Transverse colon (tissue), 4 donors: ENCODE data around the gene STAG1. TPM values are rescaled to one million over a fixed set of nuclear protein-coding genes. Genes with fewer than 3 reads are reported as not detected.

ENCODE experiments used
- DNase-seq: peaks from one replicate; pipeline ENCODE4 v3.0.0-alpha.2; 2019
- H3K27ac ChIP-seq, 4 donors: fragments of 200-600 bp; sonication (generic); 2 replicates each; pipeline ENCODE4 v1.5.1; 2016 to 2018; ENCODE audit warnings: inconsistent platforms in 4 of 4
- H3K27me3 ChIP-seq: fragments of 200-600 bp; sonication (generic); 2 replicates; pipeline ENCODE4 v1.5.1; 2017; ENCODE audit warnings: inconsistent platforms
- H3K36me3 ChIP-seq, 4 donors: fragments of 200-600 bp; sonication (generic); 2 replicates each; pipeline ENCODE4 v1.5.1; 2017 to 2019; ENCODE audit warnings: inconsistent platforms in 4 of 4
- H3K4me1 ChIP-seq, 4 donors: fragments of 200-600 bp; sonication (generic); 2 replicates each; pipeline ENCODE4 v1.5.1; 2017 to 2020; ENCODE audit warnings: inconsistent platforms in 4 of 4
- H3K4me3 ChIP-seq, 4 donors: fragments of 200-600 bp; sonication (generic); 1 replicate in 1 of 4; 2 replicates in 3 of 4; pipeline versions ENCODE4 v1.5.1 to v1.6.1; 2017 to 2019; ENCODE audit warnings: inconsistent platforms in 4 of 4
- H3K9me3 ChIP-seq, 2 donors: fragments of 200-600 bp; sonication (generic); 2 replicates each; pipeline ENCODE4 v1.5.1; 2017 to 2019; ENCODE audit warnings: inconsistent platforms in 2 of 2
- EP300 ChIP-seq: sonication (generic); formaldehyde crosslinking; IDR thresholded peaks from one replicate; pipeline ENCODE4 v1.6.1; 2017; ENCODE audit warnings: antibody characterized with exemption, low read depth
- POLR2A ChIP-seq: fragments of 450-650 bp; IDR thresholded peaks from one replicate; pipeline ENCODE4 v1.6.1; 2016; ENCODE audit warnings: antibody characterized with exemption, mild to moderate bottlenecking, moderate library complexity
- POLR2AphosphoS5 ChIP-seq, 3 donors: sonication (generic); formaldehyde crosslinking; IDR thresholded peaks; one replicate each; pipeline ENCODE4 v1.6.1; 2016; ENCODE audit warnings: antibody characterized with exemption in 3 of 3
- WGBS, 2 donors: methylation state at CpG; one replicate each; pipeline ENCODE4 v1.1.5; 2018; ENCODE audit warnings: low coverage in 1 of 2; 5-methylcytosine and 5-hydroxymethylcytosine counted together
- in situ Hi-C, 4 donors: fragments of 200-750 bp; cut with MboI; loops; one replicate each; pipeline versions ENCODE4 v1.15.0 to v1.15.1; 2017; ENCODE audit warnings: low sequenced_read_pairs in 3 of 4, low pct_ligation_motif_present in 1 of 4, low pct_unique_long_range_greater_than_20kb in 1 of 4
- intact Hi-C: fragments of 100-400 bp; cut with DNase I; formaldehyde crosslinking; loops from one replicate; pipeline ENCODE4 v1.15.1; 2023; ENCODE audit warnings: low total_unique reads
- total RNA-seq, 4 donors: library from RNA; depleted of rRNA; stranded (reverse); fragments of >200 nt; gene quantifications; one replicate each; pipeline ENCODE4 v1.1.0, GENCODE V29; 2016
- TF ChIP-seq, protein P1 (sequence below), 5 experiments: fragments of 200-600 bp in 3 of 5; fragments of 450-650 bp in 2 of 5; sonication (generic) in 3 of 5; IDR thresholded peaks; 1 replicate in 2 of 5; 2 replicates in 3 of 5; pipeline ENCODE4 v1.5.1; 2016 to 2017; ENCODE audit warnings: antibody characterized with exemption in 5 of 5, inconsistent platforms in 3 of 5, mild to moderate bottlenecking in 2 of 5, moderate library complexity in 1 of 5

Gene STAG1
- total RNA-seq, 4 donors from 2014 or later, result 14.5 to 57.2 (median 42.2) TPM

DNA sequence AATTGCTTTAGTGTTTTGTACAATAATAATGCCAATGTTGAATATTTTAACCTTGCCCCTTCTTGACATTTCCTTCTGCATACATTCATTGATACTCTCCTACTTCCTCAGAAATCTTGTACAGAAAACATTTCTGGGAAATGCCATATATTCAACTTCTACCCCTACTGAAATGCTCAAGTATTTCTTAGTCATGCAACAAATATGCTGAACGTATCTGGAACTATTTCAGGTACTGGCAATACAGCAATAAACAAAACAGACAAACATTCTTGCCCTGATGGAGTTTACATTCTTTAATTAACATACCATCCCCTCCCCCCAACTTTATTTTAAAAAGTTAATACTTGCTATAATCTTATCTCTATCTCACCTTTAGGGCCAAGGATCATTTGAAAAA lies 147.2 kb downstream of the STAG1 start:
- Histone ChIP-seq H3K4me3 (no peak overlapping the region), H3K27ac (no peak overlapping the region), H3K27me3 (no peaks in the 10 kb centered on the region), H3K4me1 (no peaks in the 10 kb centered on the region), H3K9me3 (no peaks in the 10 kb centered on the region), H3K36me3 (peaks cover 0 to 12% (median 3%) of the 10 kb centered on the region in 4 donors)
- 58 to 63% methylated on average over 1 of the region's 1 CpG for WGBS, 2 donors
- TF ChIP-seq EP300 (no peak), POLR2A (no peak), POLR2AphosphoS5 (IDR thresholded peaks at IDR 0.05) (no peak)
- TF ChIP-seq, protein P1, sequence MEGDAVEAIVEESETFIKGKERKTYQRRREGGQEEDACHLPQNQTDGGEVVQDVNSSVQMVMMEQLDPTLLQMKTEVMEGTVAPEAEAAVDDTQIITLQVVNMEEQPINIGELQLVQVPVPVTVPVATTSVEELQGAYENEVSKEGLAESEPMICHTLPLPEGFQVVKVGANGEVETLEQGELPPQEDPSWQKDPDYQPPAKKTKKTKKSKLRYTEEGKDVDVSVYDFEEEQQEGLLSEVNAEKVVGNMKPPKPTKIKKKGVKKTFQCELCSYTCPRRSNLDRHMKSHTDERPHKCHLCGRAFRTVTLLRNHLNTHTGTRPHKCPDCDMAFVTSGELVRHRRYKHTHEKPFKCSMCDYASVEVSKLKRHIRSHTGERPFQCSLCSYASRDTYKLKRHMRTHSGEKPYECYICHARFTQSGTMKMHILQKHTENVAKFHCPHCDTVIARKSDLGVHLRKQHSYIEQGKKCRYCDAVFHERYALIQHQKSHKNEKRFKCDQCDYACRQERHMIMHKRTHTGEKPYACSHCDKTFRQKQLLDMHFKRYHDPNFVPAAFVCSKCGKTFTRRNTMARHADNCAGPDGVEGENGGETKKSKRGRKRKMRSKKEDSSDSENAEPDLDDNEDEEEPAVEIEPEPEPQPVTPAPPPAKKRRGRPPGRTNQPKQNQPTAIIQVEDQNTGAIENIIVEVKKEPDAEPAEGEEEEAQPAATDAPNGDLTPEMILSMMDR (IDR thresholded peaks at IDR 0.05), result no peak
- intact Hi-C loops, result no loop called here
- DNase-seq, result no peak
- in situ Hi-C loops, result no loop called here

DNA sequence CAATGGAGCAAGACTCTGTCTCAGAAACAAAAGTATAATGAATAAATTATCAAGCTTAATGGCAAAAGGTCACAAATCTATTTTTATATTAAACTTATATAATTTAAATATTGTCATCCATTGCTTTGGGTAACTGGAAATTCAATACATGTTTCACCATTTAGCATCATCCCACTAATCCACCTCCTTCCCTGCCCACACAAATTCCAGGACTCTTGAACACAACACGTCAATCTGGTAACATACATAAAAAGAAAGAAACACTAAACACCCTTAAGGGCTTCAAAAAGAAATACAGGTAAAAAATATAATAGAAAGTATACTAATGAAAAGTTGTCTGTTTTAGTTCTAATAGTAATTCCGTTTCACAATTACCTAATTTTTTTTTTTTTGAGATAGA lies 149.4 kb downstream of the STAG1 start:
- no peaks in the 10 kb centered on the region for H3K9me3 ChIP-seq
- H3K4me1 ChIP-seq, result no peaks in the 10 kb centered on the region
- H3K36me3 ChIP-seq, result peaks cover 0 to 12% (median 3%) of the 10 kb centered on the region in 4 donors
- TF ChIP-seq, protein P1 (IDR thresholded peaks at IDR 0.05), result no peak
- TF ChIP-seq POLR2AphosphoS5 (IDR thresholded peaks at IDR 0.05) (no peak), EP300 (no peak), POLR2A (no peak)
- H3K4me3 ChIP-seq, result no peak overlapping the region
- 90 to 94% methylated on average over 2 of the region's 2 CpGs for WGBS, 2 donors
- DNase-seq, result no peak
- no peaks in the 10 kb centered on the region for H3K27me3 ChIP-seq
- intact Hi-C loops, result no loop called here
- in situ Hi-C loops, result no loop called here
- no peak overlapping the region for H3K27ac ChIP-seq

- no peak for DNase-seq
- in situ Hi-C loops (no loop called here), intact Hi-C loops (no loop called here)
- Histone ChIP-seq H3K27ac (no peak overlapping the region), H3K4me1 (peaks cover 0 to 13% (median 2%) of the 10 kb centered on the region in 4 donors), H3K4me3 (no peak overlapping the region), H3K27me3 (no peaks in the 10 kb centered on the region), H3K9me3 (no peaks in the 10 kb centered on the region), H3K36me3 (no peaks in the 10 kb centered on the region)
- WGBS, 2 donors, result 51 to 53% methylated on average over 5 of the region's 5 CpGs
- TF ChIP-seq POLR2AphosphoS5 (IDR thresholded peaks at IDR 0.05), result no peak
These were observed 156.1 kb downstream of the STAG1 start for GRCh38 chr3:136595913-136596697.

GRCh38 chr3:136586580-136586979 lies 165.6 kb downstream of the STAG1 start:
- Histone ChIP-seq H3K36me3 (no peaks in the 10 kb centered on the region), H3K27ac (no peak overlapping the region), H3K9me3 (no peaks in the 10 kb centered on the region), H3K27me3 (no peaks in the 10 kb centered on the region), H3K4me3 (no peak overlapping the region), H3K4me1 (peaks cover 0 to 6% (median 5%) of the 10 kb centered on the region in 4 donors)
- DNase-seq, result no peak
- intact Hi-C loops (no loop called here), in situ Hi-C loops (no loop called here)
- TF ChIP-seq POLR2AphosphoS5 (IDR thresholded peaks at IDR 0.05), result no peak
- TF ChIP-seq, protein P1 (IDR thresholded peaks at IDR 0.05), result no peak
- no peak for TF ChIP-seq EP300
- TF ChIP-seq POLR2A, result no peak

DNA sequence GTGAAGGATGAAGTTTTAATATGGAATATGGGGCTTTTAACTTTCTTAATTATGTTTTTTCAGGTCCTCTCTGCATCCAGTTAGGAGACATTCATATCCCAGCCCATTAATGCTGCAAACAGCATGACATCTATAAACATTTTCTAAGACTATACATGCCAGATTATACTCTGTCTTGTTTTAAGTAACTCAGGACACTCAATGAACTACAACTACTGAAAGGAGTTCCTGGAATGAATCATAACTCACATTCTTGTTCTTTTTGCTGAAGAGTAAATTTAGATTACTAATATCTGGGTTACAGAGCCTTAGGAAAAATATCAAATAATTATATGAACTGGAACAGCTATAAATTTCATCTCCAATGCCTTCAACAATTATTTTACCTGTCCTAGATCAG lies 167.4 kb downstream of the STAG1 start:
- no peaks in the 10 kb centered on the region for H3K27me3 ChIP-seq
- no peaks in the 10 kb centered on the region for H3K9me3 ChIP-seq
- DNase-seq, result no peak
- intact Hi-C loops, result no loop called here
- TF ChIP-seq POLR2AphosphoS5 (IDR thresholded peaks at IDR 0.05) (no peak), EP300 (no peak)
- in situ Hi-C loops, result no loop called here
- peaks cover 0 to 6% (median 5%) of the 10 kb centered on the region in 4 donors for H3K4me1 ChIP-seq
- H3K27ac ChIP-seq, result no peak overlapping the region
- no peaks in the 10 kb centered on the region for H3K36me3 ChIP-seq
- no peak overlapping the region for H3K4me3 ChIP-seq
